C4-2B (cell line): Measurements from ENCODE around the gene GIMD1.

Experiments
- CTCF ChIP-seq: fragments of 450-650 bp; conservative IDR thresholded peaks from 2 replicates; pipeline ENCODE4 v1.5.1; 2017; ENCODE audit warnings: mild to moderate bottlenecking
- ZFX ChIP-seq: fragments of 450-650 bp; IDR thresholded peaks from 2 replicates; pipeline ENCODE4 v1.6.1; 2017

GRCh38 chr4:106320235-106320634, 48.3 kb downstream of the GIMD1 start:
- no peak for TF ChIP-seq CTCF
- TF ChIP-seq ZFX = no peak
